Renal cortex interstitium (tissue), 11 donors: ENCODE data around the gene EEFSEC. TPM values are rescaled to one million over a fixed set of nuclear protein-coding genes. Genes with fewer than 3 reads are reported as not detected.

Source experiments
- DNase-seq, 11 donors: peaks; one replicate each; pipeline ENCODE4 v3.0.0-alpha.2; 2013; ENCODE audit warnings: low read depth in 9 of 11, low spot score in 4 of 11; ENCODE audit errors: extremely low read depth in 1 of 11
- polyA plus RNA-seq, 3 donors: library from polyadenylated mRNA; unstranded; fragments of 120-200 nt; gene quantifications; one replicate each; pipeline ENCODE4 v1.2.1, GENCODE V29; 2013; ENCODE audit not compliant: insufficient read length in 3 of 3

The EEFSEC gene
- polyA plus RNA-seq, 3 donors: 19.5 to 26.9 (median 25.5) TPM

DNA sequence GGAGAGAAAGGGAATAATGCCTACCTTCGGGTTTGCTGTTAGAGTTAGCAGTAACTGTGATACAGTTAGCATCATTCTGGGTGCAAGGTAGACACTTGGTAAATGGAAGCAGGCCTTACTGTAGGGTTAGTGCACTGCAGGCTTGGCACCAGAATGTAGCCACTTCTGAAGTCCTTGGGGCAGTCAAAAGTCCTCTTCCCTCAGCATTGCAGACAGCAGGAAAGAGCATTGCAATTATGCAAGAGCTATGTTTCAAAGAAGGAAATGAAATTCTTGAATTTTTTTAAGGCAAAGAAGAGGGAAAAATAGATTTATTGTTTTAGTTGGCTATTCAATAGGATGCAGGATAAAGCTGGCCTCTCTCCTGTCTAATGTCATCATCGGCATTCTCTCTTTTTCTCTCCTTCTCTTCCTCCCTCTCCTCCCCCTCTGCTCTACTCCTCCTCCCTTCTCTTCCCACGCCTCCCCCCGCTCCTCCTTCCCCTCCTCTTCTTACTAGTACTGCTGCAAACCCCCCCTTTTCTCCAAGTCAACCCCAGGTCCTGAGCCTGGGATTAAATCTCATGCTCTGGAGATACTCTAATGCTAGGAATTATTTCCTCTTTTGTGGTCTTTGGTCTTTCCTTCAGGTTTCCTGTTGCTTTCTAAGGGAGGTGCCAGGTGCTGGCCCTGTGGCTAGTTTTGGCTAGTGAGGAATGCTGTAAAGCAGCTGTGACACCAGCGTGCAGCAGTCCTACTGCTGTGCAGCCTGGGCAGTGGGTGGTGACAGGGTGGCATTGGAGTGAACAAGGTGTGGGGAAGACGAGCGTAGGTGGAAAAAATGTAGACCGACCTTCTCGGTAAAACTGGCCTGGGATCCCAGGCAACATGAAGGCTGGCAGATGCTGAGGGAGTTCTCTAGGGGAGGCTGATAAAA, 21.7 kb downstream of the EEFSEC start:
- DNase-seq: no peak

DNA sequence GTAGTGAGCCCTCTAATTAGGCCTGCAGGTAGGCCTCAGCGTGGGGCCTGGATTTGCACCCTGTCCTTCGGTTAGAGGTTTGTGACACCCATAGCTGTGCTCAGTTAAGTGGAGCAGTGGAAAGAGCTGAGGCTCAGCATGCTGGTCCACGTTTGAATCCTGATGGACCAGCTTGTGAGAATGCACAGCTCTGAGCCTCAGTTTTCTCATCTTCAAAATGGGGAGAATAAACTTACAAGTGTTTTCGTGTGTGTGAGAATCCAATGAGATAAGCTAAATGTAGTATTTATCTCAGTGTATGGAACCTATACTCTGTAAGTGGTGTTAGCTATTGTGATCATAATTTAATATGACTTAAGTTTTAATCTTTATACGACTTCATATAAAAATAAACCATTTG, 22.5 kb downstream of the EEFSEC start:
- DNase-seq: no peak

DNA sequence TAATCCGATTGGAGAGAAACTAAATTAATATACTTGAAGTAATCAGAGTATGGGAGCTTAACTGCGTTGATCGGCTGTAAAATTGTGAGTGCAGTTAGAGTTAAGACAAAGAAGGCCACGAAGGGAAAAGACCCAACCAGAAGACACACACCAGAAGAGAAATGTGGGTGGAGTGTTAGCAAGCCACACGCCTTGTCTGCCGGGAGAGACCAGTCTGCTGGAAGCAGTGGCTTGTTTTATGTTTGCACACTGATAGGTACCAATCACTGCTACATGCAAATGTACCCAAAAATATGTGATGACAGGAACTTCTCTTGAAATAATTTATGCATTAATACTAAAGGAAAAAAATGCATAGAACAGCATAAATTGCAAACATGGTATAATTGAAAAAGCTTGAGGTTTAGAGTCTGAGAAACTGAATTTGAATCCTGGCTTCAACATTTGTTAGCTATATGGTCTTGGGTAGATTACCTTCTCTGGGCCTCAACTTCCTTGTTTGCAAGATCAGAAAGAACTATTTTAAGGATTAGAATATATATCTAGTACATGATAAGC, 23.1 kb downstream of the EEFSEC start:
- DNase-seq: no peak

DNA sequence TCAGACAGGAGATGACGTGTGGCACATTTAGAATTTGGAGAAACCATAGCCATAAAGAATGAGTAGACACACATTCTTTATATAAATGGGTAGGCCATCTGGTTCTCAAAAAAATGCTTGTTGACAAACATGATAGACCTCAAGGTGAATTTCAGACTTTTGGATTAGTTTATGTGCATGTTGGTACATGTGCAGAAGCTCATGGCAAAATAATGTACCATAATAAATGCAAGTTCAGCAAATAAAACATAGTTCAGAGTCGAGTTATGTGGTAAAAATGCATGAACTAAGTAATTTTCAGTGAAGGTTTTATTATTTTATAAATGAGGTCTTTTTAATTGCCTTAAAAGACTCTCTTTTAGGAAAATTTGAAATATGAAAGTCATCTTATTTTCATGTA, 24.6 kb downstream of the EEFSEC start:
- no peak for DNase-seq

DNA sequence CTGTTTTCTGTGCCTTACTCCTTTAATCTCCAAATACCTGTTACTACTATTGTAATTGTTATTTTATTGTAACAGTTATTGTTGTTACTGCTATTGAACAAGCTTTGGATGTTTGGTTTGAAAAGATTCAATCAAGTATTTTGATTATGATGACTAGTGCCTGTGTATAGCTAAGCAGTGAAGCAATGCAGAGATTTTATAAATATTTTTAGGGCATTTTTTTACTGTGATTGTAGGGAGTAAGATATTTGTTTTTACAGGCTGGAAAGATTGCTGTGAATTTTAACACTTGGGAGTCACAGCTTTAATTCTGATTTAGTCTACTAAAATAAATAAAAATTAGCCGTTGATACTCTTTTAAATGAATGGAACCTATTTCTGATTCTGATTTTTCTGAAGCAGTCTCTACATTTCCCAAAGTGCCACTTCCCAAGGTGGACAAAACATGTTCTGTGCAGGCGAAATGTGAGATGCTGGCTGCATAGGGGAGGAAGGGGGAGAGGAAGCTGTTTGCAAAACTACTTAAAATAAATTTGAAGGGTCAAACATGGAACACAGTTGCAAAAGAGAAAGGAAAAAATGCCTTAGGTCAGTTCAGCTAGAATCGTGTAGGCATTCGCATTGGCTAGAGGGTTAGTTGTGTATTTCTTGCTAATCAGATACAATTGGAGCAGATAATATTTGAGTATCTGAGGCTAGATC, 25.7 kb downstream of the EEFSEC start:
- DNase-seq: no peak

DNA sequence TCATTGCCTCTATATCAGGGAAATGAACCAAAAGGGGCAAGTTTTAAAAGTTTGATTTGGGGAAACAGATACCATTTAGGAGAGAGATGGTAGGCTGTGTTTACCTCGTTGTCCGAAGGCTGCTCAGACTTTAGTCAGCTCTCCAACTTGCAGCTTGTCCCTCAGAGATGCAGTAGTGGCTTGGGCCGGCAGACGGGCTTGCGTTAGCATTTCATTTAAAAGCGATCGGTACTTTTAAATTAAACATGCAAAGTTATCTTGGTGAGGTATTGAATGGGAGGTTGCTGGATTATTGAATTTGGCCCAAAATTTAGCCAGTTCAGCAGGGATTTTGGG, 26.2 kb downstream of the EEFSEC start:
- no peak for DNase-seq

DNA sequence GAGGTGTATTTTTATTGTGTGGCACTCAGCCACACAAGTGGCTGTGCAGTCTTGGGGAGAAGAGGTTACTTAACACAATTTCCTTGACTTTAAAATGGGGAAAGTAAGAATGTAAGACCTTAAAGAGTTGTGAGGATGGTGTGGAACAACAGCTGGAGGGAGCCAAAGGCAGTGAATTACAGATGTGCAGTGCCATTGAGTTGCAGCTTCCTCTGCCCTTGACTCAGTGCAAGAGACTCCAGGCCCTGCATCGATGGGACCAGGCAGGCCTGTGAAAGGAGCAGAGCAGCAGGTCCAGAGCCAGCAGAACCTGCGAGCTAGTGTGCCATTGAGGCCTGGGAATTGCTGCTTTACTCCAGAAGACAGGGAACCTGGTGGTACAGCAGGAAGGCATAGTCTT, 27.2 kb downstream of the EEFSEC start:
- no peak for DNase-seq

DNA sequence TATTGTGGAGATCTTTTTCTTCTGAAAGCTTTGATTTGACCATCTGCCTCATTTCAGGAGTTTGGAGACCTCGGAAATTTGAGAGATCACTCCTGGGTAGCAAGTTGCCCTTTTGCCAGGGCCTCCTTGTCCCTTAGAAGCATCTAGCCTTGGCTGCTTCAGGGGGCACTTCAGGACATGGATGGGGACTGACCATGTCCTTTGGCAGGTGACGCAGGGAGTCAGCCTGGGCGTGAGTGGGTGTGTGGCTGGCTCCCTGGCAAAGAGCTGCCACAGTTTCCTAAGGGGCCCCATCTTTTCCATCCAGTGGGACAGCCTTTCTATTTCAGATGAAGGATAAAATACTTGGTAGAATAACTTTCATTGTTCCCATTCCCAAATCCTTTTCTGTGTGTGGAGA, 27.6 kb downstream of the EEFSEC start:
- DNase-seq: no peak

DNA sequence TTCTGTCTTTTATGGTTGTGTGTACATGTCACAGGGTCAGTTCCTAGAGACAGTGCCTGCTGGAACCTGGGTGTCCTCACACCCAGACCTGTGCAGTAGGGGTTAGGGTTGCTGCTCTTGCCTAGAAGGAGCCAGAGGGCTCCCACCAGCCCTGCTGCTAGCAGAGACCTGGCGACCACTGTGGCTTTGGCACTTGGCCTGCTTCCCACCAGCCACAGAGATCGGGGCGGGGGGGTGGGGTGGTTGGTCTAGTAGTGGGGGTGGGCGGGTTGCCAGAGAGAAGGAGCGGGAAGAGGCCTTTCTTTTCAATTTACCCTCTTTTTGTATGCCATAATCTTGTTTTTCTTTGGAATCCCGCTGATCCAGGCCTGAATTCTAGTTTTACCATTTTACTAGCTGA, 29.4 kb downstream of the EEFSEC start:
- no peak for DNase-seq

DNA sequence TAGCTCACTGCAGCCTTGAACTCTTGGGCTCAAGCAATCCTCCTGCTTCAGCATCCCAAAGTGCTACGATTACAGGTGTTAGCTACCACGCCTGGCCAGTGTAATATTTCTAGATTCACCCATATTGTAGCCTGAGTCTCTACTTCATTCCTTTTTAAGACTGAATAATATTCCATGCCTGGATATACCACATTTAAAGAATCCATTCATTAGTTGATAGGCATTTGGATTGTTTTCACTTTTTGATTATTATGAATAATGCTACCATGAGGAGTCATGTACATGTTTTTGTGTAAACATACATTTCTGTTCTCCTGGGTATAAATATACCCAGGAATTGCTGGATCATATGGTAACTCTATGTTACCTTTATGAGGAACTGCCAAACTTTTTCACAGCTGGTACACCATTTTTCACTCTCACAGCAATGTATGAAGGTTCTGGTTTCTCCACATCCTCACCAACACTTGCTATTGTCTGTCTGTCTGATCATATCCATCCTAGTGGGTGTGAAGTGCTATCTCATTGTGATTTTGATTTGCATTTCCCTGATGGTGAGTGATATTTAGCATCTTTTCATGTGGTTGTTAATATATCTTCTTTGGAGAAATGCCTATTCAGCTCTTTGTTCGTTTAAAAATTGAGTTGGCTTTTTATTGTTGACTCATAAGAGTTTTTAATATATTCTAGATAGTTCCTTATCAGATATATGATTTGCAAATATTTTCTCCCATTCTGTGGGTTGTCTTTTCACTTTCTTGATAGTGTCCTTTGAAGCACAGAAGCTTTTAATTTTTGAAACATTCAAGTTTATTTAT, 32.6 kb downstream of the EEFSEC start:
- DNase-seq: no peak

DNA sequence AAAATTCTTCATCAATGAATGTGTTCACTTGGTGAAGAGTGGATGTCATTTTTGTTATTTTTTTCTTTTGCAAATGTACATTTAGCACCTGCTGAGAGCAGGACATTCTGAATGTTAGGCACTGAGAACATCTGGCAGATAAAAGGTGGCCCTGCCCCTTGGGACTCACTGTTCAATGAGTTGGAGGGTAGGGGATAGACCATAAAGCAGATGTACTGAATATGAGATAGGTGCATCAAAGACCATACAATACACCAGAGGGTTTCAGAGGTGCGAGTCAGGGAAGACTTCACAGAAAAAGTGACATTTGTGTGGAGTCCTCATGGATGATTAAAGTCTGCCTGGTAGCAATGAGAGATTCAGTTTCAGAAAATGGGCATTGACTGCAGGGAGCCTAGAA, 34.2 kb downstream of the EEFSEC start:
- no peak for DNase-seq

DNA sequence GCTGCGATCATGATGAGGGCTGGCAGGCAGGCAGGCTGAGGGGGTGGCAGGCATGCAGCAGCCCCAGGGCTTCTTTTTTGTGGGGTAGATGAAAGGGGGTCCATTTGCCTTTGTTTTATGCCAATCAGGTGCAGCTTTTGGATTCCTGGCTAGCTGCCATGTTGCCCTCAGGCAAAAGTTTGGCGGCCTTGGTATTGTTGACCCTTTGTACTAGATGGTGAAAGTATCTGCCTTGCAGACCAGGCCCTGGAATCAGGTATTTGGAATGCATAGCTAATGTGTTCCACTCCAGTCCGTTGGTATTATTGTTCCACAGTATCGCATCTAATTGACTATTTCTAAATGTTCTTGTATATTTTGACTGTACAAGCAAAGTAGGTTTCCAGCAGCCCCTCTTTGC, 35.0 kb downstream of the EEFSEC start:
- DNase-seq: no peak

DNA sequence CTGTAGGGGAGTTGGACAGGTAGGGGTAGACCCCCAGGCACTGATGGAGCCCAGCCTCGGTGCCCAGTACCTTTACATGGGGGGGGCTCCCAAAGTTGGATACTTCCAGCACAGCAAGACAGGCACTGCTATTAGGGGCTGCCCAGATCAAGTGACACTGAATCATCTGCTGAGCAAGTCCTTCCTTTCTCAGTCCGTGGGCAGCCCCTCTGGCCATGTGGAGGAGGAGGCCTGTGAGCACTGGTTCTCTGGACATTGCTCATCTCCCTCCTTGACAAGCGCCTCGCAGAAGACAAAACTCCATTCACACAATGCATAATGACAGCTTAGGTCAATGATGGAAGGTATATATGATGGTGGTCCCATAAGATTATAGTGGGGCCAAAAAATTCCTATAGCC, 35.7 kb downstream of the EEFSEC start:
- DNase-seq: no peak

DNA sequence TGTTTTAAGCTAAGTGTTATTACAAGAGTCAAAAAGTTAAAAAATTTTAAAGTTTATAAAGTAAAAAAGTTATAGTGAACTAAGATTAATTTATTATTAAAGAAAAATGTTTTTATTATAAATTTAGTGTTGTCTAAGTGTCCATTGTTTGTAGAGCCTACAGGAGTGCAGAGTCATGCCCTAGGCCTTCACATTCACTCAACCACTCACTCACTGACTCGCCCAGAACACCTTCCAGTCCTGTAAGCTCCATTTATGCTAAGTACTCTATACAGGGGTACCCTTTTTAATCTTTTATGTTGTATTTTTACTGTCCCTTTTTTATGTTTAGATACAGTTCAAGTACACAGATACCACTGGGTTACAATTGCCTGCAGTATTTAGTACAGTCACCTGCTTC, 37.2 kb downstream of the EEFSEC start:
- DNase-seq: no peak

DNA sequence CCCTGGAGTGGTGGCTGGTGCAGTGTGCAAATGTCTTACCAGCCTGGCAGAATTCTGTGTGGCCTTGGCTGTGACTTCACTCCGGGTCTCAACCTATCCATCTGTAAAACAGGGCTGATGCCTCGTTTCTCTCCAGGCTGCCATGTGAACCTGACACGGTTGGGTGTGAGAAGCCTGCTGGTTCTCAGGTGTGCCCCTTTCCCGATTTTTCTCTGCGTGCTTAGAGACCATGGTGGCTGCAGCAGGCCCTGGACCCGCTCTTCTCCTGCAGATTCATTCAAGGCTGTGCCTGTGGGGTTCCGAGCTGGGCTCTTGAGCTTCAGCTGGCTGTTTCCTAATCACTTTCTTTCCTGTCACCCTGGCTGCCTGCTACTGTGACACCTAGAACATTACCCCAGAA, 38.9 kb downstream of the EEFSEC start:
- no peak for DNase-seq

DNA sequence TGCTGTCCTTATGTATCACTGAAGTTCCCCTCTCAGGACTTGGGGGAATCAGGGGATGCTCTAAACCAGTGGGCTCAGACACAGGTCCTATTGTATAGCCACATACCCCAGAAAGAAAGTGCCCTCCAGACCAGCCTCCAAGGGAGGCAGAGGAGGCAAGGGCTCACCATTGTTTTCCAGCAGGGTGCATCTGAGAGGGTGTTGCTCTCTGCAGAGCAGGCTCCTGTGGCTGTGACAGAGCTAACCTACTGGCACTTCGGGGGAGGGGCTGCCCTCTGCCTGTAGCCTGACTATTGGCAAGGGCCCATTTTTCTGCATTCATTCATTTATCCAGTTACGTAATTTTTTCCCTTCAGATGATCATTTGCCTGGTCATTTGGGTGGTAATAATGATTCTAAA, 39.9 kb downstream of the EEFSEC start:
- no peak for DNase-seq

DNA sequence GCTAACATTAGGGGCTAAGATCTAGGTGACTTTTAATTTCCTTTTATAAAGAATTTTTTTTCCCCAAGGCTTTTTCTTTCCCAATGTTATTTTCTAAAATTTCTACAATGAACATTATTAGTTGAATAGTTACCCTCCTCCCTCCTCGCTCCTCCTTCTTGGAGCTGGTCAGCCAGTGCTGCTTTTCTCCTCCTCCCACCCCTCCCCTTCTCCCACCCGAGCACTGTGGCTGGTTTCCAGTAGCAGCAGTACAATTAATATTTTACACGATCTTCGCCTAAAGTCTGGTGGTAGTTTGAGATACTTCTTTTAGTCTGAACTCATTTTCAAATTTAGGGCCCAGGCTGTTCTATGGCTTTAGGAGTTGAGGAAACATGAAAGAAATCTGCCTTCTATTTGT, 41.6 kb downstream of the EEFSEC start:
- no peak for DNase-seq

DNA sequence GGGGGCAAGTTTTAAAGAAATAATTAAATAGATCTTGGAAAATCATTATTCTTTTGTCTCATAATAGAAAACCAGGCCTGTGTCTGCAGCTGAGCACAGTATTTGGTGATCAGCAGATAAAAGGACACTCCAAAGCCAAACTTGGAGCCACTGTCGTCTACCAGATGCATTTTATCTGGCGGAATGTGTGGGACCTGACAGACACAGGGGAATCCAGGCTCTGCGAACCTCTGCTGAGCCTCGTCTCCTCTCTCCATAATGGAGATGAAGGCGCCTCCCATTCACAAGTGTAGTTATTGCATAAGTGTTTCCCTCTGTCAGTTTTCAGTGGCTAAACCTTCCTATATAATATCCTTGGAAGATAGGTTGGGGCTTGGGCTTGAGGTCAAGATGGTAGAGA, 42.1 kb downstream of the EEFSEC start:
- DNase-seq: no peak

DNA sequence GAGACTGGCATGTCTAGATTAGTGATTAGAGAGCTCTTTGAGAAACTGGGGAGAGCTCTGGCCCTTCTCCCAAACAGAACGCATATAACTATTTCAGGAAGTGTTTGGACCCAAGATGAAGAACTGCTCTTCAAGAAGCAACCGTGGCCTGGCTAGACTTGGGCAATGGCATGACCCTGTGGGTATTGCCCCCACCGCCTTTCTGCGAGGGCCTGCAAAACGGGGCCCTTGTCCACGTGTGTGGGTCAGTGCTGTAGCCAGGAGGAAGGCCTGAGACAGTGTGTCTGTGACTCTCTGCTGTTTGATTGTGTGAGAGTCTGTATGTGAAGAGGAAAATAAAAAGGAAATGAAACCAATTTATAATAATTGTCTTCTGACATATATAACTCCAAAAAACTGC, 42.5 kb downstream of the EEFSEC start:
- DNase-seq: no peak

DNA sequence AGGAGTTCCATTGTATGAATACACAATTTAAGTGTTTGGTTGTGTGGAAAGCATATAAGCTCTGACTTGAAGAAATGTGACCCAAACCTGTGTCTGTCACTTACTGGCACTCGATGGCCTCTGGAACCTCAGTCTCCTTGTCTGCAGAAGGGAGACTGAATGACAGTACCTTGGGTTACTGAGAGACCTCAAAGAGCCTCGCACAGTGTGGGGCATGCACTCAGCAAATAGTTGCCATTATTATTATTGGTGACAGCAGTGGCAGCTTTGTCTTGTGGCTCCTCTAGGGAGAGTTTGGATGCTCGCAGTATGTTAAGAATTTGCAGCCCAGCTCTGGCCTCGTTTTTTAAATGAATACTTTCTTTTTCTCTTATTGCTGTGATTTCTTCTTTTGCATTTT, 43.4 kb downstream of the EEFSEC start:
- no peak for DNase-seq
